Ammon's horn (tissue), 1 donor: ENCODE results near the gene TSHZ3.

Experiments
- DNase-seq: peaks from one replicate; pipeline ENCODE4 v3.0.0-alpha.2; 2016; ENCODE audit warnings: low spot score

TSHZ3 gene

GRCh38 chr19:31337008-31337914 is 12.0 kb downstream of the TSHZ3 start:
- DNase-seq, result no peak

- DNase-seq, result no peak
Measured at GRCh38 chr19:31335716-31336115, 13.5 kb downstream of the TSHZ3 start.

- DNase-seq, result no peak
Measured at GRCh38 chr19:31334849-31335624, 14.2 kb downstream of the TSHZ3 start.

- no peak for DNase-seq
Measured at GRCh38 chr19:31334101-31334848, 15.0 kb downstream of the TSHZ3 start.

GRCh38 chr19:31332096-31332495 is 17.1 kb downstream of the TSHZ3 start:
- DNase-seq, result no peak

- no peak for DNase-seq
Measured at GRCh38 chr19:31331536-31331935, 17.7 kb downstream of the TSHZ3 start.

- DNase-seq, result no peak
Measured at GRCh38 chr19:31330761-31331160, 18.5 kb downstream of the TSHZ3 start.

GRCh38 chr19:31330237-31330636 is 19.0 kb downstream of the TSHZ3 start:
- no peak for DNase-seq

GRCh38 chr19:31329819-31330218 is 19.4 kb downstream of the TSHZ3 start:
- no peak for DNase-seq

- no peak for DNase-seq
Measured at GRCh38 chr19:31328238-31328637, 21.0 kb downstream of the TSHZ3 start.

GRCh38 chr19:31326329-31327028 is 22.8 kb downstream of the TSHZ3 start:
- DNase-seq, result no peak

- no peak for DNase-seq
Measured at GRCh38 chr19:31325342-31325741, 23.9 kb downstream of the TSHZ3 start.

GRCh38 chr19:31319465-31319864 is 29.8 kb downstream of the TSHZ3 start:
- DNase-seq, result no peak

- no peak for DNase-seq
Measured at GRCh38 chr19:31318790-31319425, 30.3 kb downstream of the TSHZ3 start.

- no peak for DNase-seq
Measured at GRCh38 chr19:31317570-31317969, 31.7 kb downstream of the TSHZ3 start.

GRCh38 chr19:31317093-31317492 is 32.1 kb downstream of the TSHZ3 start:
- DNase-seq, result no peak

- peak; percentile 47 for DNase-seq
Measured at GRCh38 chr19:31316201-31316951, 32.9 kb downstream of the TSHZ3 start.

GRCh38 chr19:31315652-31316051 is 33.6 kb downstream of the TSHZ3 start:
- DNase-seq, result no peak

GRCh38 chr19:31314849-31315629 is 34.2 kb downstream of the TSHZ3 start:
- DNase-seq, result no peak

- DNase-seq, result no peak
Measured at GRCh38 chr19:31314156-31314555, 35.1 kb downstream of the TSHZ3 start.
